Chondrocyte (in vitro differentiated cells): ENCODE measurements around the gene ACTR3. TPM values are rescaled to one million over a fixed set of nuclear protein-coding genes. Genes with fewer than 3 reads are reported as not detected.
A peak's percentile ranks its signal among the peaks of the same experiment; 100 is the strongest.

Experiments used
- DNase-seq: peaks from one replicate; pipeline ENCODE4 v3.0.0; 2021; ENCODE audit warnings: mixed read lengths, low spot score
- H3K27ac Mint-ChIP-seq: one replicate; pipeline ENCODE4 v1.8.0; 2021; ENCODE audit warnings: mild to moderate bottlenecking, moderate library complexity, mixed read lengths; ENCODE audit not compliant: unreplicated experiment
- H3K27me3 Mint-ChIP-seq: 2 replicates; pipeline ENCODE4 v1.8.0; 2021; ENCODE audit warnings: low read depth, mixed read lengths
- H3K36me3 Mint-ChIP-seq: 2 replicates; pipeline ENCODE4 v1.8.0; 2021; ENCODE audit warnings: low read depth, mixed read lengths
- H3K4me1 Mint-ChIP-seq: 2 replicates; pipeline ENCODE4 v1.8.0; 2021; ENCODE audit warnings: low read depth, mild to moderate bottlenecking, mixed read lengths
- H3K4me3 Mint-ChIP-seq: one replicate; pipeline ENCODE4 v1.8.0; 2021; ENCODE audit warnings: mild to moderate bottlenecking, moderate library complexity, mixed read lengths; ENCODE audit not compliant: unreplicated experiment
- H3K9me3 Mint-ChIP-seq: 2 replicates; pipeline ENCODE4 v1.8.0; 2021; ENCODE audit warnings: low read depth, mixed read lengths
- total RNA-seq: library from RNA; stranded (reverse); gene quantifications from 3 replicates; pipeline ENCODE4 v1.2.1, GENCODE V29; 2021
- TF ChIP-seq, protein P1 (sequence below): fragments of 200-600 bp; sonication (generic); IDR thresholded peaks from 2 replicates; pipeline ENCODE4 v1.5.0; 2021; ENCODE audit warnings: antibody characterized with exemption, mild to moderate bottlenecking, moderate library complexity

ACTR3 gene
- total RNA-seq, 1 donor from 2014 or later, result 434 TPM

DNA sequence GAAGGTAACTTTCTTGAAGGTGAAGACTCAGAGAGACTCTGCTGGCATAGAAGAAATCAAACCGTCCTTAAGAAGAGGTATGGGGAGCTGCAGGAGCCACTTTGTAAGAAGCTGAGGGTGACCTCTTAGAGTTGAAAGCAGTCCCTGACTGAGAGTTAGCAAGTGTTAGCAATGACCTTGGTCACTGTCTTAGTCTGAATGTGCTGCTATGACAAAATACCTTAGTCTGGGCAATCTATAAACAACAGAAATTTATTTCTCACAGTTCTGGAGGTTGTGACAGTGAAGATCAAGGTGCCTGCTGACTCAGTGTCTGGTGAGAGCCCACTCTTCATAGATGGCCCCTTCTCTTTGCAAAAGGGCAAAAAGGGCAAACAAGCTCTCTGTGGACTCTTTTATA is 35.7 kb upstream of the ACTR3 start:
- H3K36me3 Mint-ChIP-seq, result no peaks in the 10 kb centered on the region
- no peak overlapping the region for H3K27ac Mint-ChIP-seq
- H3K4me1 Mint-ChIP-seq, result peaks cover 8% of the 10 kb centered on the region
- H3K27me3 Mint-ChIP-seq, result no peaks in the 10 kb centered on the region
- no peak for DNase-seq
- H3K4me3 Mint-ChIP-seq, result no peak overlapping the region
- H3K9me3 Mint-ChIP-seq, result no peaks in the 10 kb centered on the region
- TF ChIP-seq, protein P1, sequence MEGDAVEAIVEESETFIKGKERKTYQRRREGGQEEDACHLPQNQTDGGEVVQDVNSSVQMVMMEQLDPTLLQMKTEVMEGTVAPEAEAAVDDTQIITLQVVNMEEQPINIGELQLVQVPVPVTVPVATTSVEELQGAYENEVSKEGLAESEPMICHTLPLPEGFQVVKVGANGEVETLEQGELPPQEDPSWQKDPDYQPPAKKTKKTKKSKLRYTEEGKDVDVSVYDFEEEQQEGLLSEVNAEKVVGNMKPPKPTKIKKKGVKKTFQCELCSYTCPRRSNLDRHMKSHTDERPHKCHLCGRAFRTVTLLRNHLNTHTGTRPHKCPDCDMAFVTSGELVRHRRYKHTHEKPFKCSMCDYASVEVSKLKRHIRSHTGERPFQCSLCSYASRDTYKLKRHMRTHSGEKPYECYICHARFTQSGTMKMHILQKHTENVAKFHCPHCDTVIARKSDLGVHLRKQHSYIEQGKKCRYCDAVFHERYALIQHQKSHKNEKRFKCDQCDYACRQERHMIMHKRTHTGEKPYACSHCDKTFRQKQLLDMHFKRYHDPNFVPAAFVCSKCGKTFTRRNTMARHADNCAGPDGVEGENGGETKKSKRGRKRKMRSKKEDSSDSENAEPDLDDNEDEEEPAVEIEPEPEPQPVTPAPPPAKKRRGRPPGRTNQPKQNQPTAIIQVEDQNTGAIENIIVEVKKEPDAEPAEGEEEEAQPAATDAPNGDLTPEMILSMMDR, result no peak

DNA sequence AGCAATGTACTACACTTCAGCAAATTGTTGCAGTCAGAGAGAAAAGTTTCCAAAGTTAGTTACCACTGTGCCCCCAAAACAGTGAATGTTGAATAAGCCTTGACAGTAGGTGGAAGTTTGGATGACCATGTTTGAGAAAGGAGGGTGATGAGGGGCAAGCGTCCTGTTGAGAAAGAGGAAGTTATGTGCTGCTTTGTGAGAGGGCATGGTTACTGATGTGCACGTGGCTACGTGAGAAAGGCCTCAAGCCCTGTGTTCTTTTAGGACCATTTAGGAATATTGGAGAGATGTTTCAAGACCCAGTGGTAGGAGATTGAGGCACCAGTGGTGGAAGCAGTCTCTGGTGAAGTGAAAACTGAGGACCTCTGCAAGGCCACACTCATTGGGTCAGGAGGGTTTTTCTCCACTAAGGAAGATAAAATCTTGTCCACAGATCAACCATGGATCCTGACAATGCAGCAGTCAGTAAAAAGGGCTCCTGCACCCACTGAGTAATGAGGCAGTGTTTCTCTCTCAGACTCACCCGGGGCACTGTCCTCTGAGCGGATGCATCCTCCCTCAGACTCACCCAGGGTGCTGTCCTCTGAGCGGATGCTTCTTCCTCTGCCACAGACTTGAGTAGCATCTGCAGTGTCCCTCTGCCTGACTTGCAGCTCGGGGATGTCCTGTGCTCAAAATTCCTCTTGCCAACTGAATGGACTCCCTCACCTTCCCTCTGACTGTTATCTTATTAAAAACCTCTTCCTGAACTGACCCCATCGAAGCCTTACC is 34.7 kb upstream of the ACTR3 start:
- Mint-ChIP-seq H3K27ac (no peak overlapping the region), H3K36me3 (no peaks in the 10 kb centered on the region), H3K27me3 (no peaks in the 10 kb centered on the region), H3K4me1 (peaks cover 9% of the 10 kb centered on the region), H3K4me3 (no peak overlapping the region), H3K9me3 (no peaks in the 10 kb centered on the region)
- no peak for DNase-seq
- TF ChIP-seq, protein P1, result no peak

DNA sequence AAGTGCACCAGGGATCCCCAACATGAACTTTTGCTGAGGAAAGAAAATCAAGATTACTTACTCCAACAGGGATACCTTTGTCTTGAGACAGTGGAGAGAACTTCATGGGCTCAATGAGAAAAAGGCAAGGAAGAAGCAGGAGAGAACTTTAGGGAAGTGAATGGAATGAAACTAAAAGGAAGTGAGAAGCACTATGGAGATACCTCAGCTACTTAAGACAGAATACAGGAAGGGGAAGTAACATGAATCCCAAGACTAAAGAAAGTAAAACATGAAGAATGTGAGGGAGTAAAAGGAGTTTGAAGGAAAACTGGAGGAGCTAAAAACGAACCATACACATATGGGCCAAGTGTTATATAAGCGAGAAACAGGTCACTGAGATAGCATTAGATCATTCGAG is 32.4 kb upstream of the ACTR3 start:
- Mint-ChIP-seq H3K36me3 (no peaks in the 10 kb centered on the region), H3K9me3 (no peaks in the 10 kb centered on the region), H3K27me3 (no peaks in the 10 kb centered on the region), H3K4me3 (no peak overlapping the region), H3K4me1 (peaks cover 9% of the 10 kb centered on the region), H3K27ac (no peak overlapping the region)
- no peak for DNase-seq
- TF ChIP-seq, protein P1, result no peak

DNA sequence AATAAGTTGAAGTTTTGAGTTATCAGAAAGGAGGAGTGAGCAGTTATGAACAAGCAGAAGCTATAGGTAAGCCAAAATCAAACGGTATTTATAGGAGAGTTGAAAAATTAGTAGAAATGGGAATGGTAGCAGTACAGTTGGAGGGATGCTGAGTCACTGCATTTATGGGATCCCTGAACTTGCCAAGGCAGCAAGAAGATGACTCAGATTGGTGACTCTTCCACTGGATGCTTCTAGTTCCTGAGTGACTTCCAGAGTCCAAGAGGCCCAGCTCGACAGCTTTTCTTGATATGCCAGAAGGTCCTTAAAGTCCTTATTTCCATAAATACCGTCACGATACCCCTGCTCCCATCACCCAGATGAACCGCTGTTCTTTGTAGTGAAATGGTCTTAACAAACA is 31.1 kb upstream of the ACTR3 start:
- peaks cover 9% of the 10 kb centered on the region for H3K4me1 Mint-ChIP-seq
- H3K27ac Mint-ChIP-seq, result peak overlapping the region; percentile 42
- TF ChIP-seq, protein P1, result no peak
- H3K27me3 Mint-ChIP-seq, result no peaks in the 10 kb centered on the region
- H3K36me3 Mint-ChIP-seq, result no peaks in the 10 kb centered on the region
- H3K4me3 Mint-ChIP-seq, result no peak overlapping the region
- no peaks in the 10 kb centered on the region for H3K9me3 Mint-ChIP-seq
- DNase-seq, result no peak

DNA sequence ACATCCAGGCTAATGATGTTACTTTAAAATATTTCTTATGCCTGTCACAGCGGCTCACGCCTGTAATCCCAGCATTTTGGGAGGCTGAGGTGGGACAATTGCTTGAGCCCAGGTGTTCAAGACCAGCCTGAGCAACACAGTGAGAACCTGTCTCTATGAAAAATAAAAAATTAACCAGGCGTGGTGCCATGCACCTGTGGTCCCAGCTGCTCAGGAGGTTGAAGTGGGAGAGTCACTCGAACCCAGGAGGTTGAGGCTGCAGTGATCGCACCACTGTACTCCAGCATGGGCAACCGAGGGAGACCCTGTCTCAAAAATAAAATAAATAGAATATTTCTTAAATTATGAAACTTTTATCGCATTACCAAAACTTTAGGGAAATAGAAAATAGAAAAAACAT is 28.1 kb upstream of the ACTR3 start:
- no peak for DNase-seq
- Mint-ChIP-seq H3K9me3 (no peaks in the 10 kb centered on the region), H3K4me1 (peaks cover 9% of the 10 kb centered on the region), H3K36me3 (no peaks in the 10 kb centered on the region), H3K27me3 (no peaks in the 10 kb centered on the region), H3K27ac (no peak overlapping the region), H3K4me3 (no peak overlapping the region)
- TF ChIP-seq, protein P1, result no peak
